HG02588 (cell line): Measurements from ENCODE around the gene AACS.
A peak's percentile ranks its signal among the peaks of the same experiment; 100 is the strongest.
"Not testable (repeated sequence)": the region's sequence is repeated elsewhere in the genome, so short reads cannot be mapped to it uniquely, and the experiment has no call there.

Experiments
- ATAC-seq: cut with Tn5 transposase; IDR thresholded peaks from one replicate; pipeline ENCODE4 v1.9.1; 2021; ENCODE audit warnings: mild to moderate bottlenecking, moderate library complexity; ENCODE audit not compliant: unreplicated experiment

The AACS gene

GRCh38 chr12:125091401-125091800, 26.2 kb downstream of the AACS start:
- ATAC-seq, result no peak

GRCh38 chr12:125092108-125092871, 27.1 kb downstream of the AACS start:
- ATAC-seq, result no peak

- no peak for ATAC-seq
Observed at GRCh38 chr12:125092872-125093680, 27.8 kb downstream of the AACS start.

- no peak for ATAC-seq
Observed at GRCh38 chr12:125093681-125094330, 28.6 kb downstream of the AACS start.

GRCh38 chr12:125096894-125097293, 31.7 kb downstream of the AACS start:
- no peak for ATAC-seq

- no peak for ATAC-seq
Observed at GRCh38 chr12:125097427-125097826, 32.2 kb downstream of the AACS start.

GRCh38 chr12:125098676-125099408, 33.6 kb downstream of the AACS start:
- ATAC-seq, result no peak

- ATAC-seq, result no peak
Observed at GRCh38 chr12:125099409-125099782, 34.2 kb downstream of the AACS start.

- no peak for ATAC-seq
Observed at GRCh38 chr12:125100551-125101434, 35.6 kb downstream of the AACS start.

- ATAC-seq, result no peak
Observed at GRCh38 chr12:125104982-125105381, 39.7 kb downstream of the AACS start.

- ATAC-seq, result no peak
Observed at GRCh38 chr12:125105600-125105999, 40.4 kb downstream of the AACS start.

- no peak for ATAC-seq
Observed at GRCh38 chr12:125110641-125111360, 45.6 kb downstream of the AACS start.

- ATAC-seq, result no peak
Observed at GRCh38 chr12:125111403-125111802, 46.2 kb downstream of the AACS start.

GRCh38 chr12:125112614-125113013, 47.4 kb downstream of the AACS start:
- not testable (repeated sequence) for ATAC-seq

- no peak for ATAC-seq
Observed at GRCh38 chr12:125113263-125113662, 48.0 kb downstream of the AACS start.

- ATAC-seq, result no peak
Observed at GRCh38 chr12:125113789-125114188, 48.6 kb downstream of the AACS start.

GRCh38 chr12:125114365-125115141, 49.3 kb downstream of the AACS start:
- peak; percentile 70 for ATAC-seq

- no peak for ATAC-seq
Observed at GRCh38 chr12:125120566-125120965, 55.3 kb downstream of the AACS start.

GRCh38 chr12:125121106-125121505, 55.9 kb downstream of the AACS start:
- ATAC-seq, result no peak
